ENCODE measurements around the gene ABHD1. TPM values are rescaled to one million over a fixed set of nuclear protein-coding genes. Genes with fewer than 3 reads are reported as not detected.
A peak's percentile ranks its signal among the peaks of the same experiment; 100 is the strongest.
"Not testable (repeated sequence)": the region's sequence is repeated elsewhere in the genome, so short reads cannot be mapped to it uniquely, and the experiment has no call there.

ABHD1 gene
- total RNA-seq, 1 donor from 2014 or later = 4.0 TPM

DNA sequence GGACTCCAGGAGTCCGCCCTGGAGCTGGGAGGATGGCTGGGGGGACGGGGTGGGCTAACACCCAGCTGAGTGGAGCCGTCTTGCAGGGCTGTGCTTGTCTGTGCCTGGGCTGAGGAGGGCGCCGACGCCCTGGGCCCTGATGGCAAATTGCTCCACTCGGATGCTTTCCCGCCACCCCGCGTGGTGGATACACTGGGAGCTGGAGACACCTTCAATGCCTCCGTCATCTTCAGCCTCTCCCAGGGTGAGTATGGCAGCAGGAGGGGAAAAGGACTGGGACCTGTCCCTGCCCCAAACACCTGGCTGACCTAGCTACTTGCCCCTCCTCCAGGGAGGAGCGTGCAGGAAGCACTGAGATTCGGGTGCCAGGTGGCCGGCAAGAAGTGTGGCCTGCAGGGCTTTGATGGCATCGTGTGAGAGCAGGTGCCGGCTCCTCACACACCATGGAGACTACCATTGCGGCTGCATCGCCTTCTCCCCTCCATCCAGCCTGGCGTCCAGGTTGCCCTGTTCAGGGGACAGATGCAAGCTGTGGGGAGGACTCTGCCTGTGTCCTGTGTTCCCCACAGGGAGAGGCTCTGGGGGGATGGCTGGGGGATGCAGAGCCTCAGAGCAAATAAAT, 24.2 kb upstream of the ABHD1 start:
- ATAC-seq (ENCODE audit: poor library complexity) (no peak), DNase-seq (no peak)
- intact Hi-C loops (cut with DNase I) = loop anchor here (5.0 kb wide), 1 partner anchor 93 kb away; no protein-coding TSS in a partner anchor

DNA sequence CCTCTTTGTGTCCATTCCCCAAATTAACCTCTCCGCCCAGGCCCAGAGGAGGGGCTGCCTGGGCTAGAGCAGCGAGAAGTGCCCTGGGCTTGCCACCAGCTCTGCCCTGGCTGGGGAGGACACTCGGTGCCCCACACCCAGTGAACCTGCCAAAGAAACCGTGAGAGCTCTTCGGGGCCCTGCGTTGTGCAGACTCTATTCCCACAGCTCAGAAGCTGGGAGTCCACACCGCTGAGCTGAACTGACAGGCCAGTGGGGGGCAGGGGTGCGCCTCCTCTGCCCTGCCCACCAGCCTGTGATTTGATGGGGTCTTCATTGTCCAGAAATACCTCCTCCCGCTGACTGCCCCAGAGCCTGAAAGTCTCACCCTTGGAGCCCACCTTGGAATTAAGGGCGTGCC, 23.6 kb upstream of the ABHD1 start:
- DNase-seq (no peak), ATAC-seq (ENCODE audit: poor library complexity) (no peak)
- intact Hi-C loops (cut with DNase I) = loop anchor here (5.0 kb wide), 1 partner anchor 177 kb away; the partner anchor contains the start of gene DNAJC5G

DNA sequence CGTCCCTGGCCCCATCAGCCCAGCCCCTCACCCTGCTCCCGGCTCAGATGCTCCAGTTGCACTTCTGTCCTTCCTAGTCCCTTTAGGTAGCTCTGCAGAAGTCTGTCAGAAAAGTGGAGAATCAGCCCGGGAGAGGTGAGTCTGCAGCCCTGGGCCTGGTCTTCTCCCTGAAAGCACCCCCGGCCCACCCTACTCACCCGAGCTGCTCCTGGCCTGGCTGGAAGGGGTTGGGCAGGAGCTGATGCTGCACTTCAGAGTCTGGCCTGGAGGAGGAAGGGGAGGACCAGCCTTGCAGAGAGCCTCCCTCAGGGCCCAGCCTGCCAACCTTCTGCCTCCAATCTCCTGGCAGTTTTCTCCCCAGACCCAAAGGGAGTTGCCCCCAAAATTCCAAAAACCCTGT, 21.3 kb upstream of the ABHD1 start:
- intact Hi-C loops (cut with DNase I) = loop anchor here (5.0 kb wide), 1 partner anchor 175 kb away; the partner anchor contains the start of gene DNAJC5G
- ATAC-seq (ENCODE audit: poor library complexity) = no peak
- no peak for DNase-seq

DNA sequence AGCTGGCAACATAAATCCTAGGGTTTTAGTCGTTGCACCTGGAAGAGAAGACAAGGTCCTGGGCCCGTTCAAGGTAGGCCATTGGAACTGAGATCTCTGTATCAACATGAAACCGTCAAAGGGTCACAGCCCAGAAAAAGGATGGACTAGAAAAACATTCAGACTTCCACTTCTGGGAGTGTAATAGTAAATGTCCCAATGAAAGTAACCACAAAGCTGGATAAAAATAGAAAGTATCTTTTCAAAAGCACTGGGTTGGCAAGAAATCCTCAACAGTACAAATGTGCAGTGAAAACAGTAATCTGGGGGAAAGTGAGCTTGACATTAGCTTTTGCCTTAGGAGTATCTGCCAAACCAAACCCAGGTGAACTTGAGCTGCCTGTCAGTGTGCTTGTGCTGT, 17.6 kb upstream of the ABHD1 start:
- ATAC-seq (ENCODE audit: poor library complexity) (no peak), DNase-seq (no peak)
- intact Hi-C loops (cut with DNase I) = no loop called here

DNA sequence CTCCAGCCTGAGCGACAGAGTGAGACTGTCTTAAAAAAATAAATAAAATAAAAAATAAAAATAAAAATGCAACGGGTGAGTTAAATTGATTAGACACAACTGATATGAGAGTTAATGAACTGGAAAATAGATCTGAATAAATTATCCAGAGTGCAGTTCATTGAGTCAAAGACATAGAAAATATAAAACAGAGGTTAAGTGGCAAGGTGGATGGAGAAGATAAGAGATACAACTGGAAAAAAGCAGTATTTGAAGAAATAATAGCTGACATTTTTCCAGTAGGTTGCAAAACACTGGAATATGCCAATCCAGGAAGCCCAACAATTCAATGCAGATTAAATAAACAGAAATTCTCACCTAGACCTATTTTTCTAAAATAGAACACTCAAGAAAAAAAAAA, 15.4 kb upstream of the ABHD1 start:
- DNase-seq (no peak), ATAC-seq (ENCODE audit: poor library complexity) (no peak)
- intact Hi-C loops (cut with DNase I) = no loop called here

DNA sequence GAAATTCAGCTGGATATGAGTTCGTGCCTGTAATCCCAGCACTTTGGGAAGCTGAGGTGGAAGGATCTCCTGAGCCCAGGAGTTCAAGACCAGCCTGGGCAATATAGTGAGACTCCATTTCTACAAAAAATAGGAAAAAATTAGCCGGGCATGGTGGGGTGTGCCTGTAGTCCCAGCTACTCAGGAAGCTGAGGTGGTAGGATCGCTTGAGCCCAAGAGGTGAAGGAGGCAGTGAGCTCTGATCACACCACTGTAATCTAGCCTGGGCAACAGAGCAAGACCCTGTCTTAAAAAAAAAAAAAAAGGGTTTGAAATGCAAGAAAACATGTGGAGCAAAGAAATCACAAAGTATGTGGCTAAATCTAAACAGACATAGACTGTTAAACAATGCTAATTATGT, 14.5 kb upstream of the ABHD1 start:
- intact Hi-C loops (cut with DNase I) = no loop called here
- ATAC-seq (ENCODE audit: poor library complexity) (no peak), DNase-seq (no peak)

DNA sequence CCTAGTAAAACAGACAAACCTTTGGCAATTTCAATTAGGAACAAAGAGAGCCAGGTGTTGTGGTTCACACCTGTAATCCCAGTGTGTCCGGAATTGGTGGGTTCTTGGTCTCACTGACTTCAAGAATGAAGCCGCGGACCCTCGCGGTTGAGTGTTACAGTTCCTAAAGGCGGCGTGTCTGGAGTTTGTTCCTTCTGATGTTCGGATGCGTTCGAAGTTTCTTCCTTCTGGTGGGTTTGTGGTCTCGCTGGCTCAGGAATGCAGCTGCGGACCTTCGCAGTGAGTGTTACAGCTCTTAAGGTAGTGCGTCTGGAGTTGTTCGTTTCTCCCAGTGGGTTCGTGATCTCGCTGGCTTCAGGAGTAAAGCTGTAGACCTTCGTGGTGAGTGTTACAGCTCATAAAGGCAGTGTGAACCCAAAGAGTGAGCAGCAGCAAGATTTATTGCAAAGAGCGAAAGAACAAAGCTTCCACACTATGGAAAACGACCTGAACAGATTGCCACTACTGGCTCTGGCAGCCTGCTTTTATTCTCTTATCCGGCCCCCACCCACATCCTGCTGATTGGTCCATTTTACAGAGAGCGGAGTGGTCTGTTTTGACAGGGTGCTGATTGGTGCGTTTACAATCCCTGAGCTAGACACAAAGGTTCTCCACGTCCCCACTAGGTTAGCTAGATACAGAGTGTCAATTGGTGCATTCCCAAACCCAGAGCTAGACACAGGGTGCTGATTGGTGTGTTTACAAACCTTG, 12.8 kb upstream of the ABHD1 start:
- intact Hi-C loops (cut with DNase I); DNase-seq; ATAC-seq (ENCODE audit: poor library complexity): not testable (repeated sequence)

DNA sequence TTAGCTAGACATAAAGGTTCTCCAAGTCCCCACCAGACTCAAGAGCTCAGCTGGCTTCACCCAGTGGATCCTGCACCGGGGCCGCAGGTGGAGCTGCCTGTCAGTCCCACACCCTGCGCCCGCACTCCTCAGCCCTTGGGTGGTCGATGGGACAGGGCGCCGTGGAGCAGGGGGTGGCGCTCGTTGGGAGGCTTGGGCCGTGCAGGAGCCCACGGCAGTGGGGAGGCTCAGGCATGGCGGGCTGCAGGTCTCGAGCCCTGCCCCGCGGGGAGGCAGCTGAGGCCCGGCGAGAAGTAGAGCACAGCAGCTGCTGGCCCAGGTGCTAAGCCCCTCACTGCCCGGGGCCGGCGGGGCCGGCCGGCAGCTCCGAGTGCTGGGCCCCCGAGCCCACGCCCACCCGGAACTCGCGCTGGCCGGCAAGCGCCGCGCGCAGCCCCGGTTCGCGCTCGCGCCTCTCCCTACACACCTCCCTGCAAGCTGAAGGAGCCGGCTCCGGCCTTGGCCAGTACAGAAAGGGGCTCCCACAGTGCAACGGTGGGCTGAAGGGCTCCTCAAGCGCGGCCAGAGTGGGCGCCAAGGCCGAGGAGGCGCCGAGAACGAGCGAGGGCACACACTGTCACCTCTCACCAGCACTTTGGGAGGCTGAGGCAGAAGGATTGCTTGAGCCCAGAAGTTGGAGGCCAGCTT, 12.1 kb upstream of the ABHD1 start:
- ATAC-seq (ENCODE audit: poor library complexity); DNase-seq; intact Hi-C loops (cut with DNase I): not testable (repeated sequence)

DNA sequence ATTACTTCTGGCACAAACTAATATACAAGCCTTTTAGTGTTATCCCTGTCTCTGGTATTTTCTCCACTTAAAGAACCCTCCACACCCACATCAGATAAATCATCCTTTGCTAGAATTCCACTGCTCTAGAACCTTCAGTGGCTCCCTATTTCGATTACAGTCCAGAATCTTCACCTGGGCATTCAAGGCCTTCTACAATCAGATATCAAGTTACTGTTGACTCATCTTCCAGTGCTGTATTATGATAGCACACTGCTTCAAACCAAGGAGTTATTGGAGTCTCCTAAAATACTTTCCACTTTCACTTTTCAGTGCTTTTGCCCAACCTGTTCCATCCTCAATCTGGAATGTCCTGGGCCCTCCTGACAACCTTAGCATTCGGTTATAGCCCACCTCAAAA, 8.1 kb upstream of the ABHD1 start:
- ATAC-seq (ENCODE audit: poor library complexity) = no peak
- intact Hi-C loops (cut with DNase I) = no loop called here
- DNase-seq = no peak

DNA sequence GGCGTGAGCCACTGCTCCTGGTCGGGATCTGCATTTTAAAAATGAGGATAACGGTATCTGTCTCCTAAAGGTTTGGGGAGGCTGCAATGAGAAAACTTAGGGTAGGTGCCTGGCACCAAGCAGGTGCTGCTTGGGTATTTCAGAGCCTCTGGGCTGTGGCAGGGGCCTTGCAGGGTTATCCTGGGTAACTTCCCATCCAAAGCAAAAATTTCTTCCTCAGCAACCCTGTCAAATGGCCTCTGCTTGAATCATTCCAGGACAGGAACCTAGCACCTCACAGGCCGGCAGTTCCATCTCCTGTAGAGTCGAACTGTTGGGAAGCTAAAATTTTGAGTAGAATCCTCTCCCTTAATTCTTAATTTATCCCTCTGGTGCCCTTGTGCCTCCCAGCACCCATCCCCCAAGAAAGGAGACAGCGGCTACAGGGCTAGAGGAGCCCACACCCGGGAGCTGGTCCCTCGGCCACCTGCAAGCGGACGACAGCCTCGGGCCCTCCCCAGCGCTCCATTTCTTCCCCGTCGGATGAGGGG, 5.6 kb upstream of the ABHD1 start:
- intact Hi-C loops (cut with DNase I) = no loop called here
- no peak for DNase-seq
- no peak for ATAC-seq (ENCODE audit: poor library complexity)

DNA sequence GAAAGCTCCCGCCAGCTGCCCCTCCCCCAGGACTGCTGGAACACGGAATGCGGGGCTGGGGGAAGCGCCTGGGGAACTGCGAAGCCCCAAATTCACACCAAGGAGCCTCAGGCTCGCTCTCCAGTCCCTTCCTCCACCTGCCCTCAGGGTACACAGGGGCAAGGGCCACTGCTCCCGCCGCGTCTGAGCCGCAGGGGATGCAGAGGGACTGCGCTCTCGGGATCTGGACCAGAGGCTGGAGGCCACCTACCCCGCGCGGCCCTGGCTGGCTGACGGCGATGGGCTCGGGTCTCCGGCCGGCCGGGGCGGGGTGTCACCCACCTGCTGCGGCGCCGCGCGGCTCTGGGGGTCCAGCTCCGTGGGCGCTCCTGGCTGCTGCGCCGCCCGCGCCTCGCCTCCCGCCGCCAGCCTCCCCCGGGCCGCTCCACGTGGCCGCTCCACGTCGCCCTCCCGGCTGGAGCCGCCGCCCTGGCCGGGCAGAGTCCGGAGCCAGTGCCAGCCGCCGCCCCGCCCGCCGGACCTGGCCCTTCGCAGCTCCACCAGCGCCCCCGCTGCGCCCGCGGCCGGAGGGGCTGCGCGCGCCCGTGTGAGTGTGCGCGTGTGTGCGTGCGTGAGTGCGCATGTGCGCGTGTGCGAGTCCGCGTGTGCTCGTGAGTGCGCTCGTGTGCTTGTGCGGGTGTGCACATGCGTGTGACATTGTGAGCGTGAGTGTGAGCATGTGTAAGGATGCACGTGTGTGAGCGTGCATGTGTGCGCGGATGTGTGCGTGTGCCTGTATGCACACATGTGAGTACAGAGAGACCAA, 4.9 kb upstream of the ABHD1 start, which contains the start of gene CGREF1:
Gene CGREF1, minus strand, starts transcription at position 604 of the 805 bp plus-strand sequence. CDS start 14,762 bp downstream, outside the sequence.
- DNase-seq = no peak
- ATAC-seq (ENCODE audit: poor library complexity) = no peak
- intact Hi-C loops (cut with DNase I) = no loop called here

DNA sequence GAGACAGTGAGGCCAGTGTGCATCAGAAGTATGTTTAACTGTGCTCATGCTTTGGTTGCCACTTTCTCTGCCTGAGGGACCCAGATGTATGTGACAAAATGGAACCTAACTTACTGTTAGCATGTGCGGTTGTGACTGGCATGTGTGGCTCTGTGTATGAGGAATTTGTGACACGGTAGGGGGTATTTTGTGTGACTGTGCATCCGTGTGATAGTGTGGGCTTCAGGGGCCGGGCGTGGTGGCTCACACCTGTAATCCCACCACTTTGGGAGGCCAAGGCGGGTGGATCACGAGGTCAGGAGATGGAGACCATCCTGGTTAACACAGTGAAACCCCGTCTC, 4.3 kb upstream of the ABHD1 start:
- DNase-seq; intact Hi-C loops (cut with DNase I); ATAC-seq (ENCODE audit: poor library complexity): not testable (repeated sequence)

DNA sequence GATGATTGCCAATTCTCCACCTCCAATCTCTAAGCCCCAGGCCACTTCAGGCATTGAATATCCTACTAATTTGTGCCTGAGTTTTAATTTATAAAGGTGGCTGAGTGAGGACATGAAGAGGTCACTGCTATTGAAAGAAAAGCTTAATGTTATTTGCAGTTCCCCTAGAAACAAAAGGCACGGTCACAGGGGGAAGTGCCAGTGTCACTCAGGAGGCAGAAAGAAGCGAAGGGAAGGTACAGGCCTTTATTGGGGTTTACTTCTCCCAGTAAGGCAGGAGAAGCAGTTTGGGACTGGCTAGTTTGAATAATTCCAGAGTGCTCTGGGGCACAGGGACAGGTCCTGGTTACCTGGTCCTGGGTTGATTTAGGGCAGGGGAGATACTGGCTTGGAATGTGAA, 1.7 kb upstream of the ABHD1 start:
- DNase-seq (no peak), ATAC-seq (ENCODE audit: poor library complexity) (no peak)
- intact Hi-C loops (cut with DNase I) = no loop called here

DNA sequence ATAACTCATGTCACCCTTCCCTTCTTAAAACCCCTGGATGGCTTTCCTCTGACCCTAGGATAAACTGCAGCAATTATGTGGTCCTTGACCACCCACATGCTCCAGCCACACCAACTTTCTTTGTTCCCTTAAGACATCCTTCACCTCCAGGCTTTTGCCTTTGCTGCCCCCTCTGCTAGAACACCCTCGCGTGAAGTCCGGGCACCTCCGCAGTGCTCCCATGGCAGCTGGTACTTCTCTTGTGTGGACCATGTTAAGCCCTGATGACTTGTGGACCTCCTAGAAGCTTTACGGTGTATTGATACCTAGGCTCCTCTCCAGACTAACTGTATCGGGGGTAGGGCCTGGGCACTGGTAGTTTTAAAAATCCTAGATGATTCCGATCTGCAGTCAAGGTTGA, 824 bp upstream of the ABHD1 start:
- no peak for ATAC-seq (ENCODE audit: poor library complexity)
- DNase-seq = no peak
- intact Hi-C loops (cut with DNase I) = no loop called here

DNA sequence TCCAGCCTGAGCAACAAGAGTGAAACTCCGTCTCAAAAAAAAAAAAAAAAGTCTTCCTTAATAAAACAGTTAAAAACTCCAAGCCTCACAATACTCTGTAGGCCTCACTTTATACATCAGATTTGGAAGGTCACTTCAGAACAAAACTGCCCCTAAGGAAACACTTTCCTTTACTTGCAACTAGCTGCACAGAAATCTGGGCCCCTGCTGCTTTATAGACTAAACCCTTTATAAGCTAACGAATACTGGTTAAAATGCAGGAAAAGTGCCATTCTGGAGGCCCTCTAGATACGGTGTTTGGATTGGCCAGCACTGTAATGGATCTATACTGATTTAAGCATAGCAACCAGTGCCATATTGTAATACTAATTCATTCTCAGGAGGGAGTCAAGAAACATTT, 1.5 kb downstream of the ABHD1 start:
- DNase-seq (no peak), ATAC-seq (ENCODE audit: poor library complexity) (no peak)
- intact Hi-C loops (cut with DNase I) = no loop called here

DNA sequence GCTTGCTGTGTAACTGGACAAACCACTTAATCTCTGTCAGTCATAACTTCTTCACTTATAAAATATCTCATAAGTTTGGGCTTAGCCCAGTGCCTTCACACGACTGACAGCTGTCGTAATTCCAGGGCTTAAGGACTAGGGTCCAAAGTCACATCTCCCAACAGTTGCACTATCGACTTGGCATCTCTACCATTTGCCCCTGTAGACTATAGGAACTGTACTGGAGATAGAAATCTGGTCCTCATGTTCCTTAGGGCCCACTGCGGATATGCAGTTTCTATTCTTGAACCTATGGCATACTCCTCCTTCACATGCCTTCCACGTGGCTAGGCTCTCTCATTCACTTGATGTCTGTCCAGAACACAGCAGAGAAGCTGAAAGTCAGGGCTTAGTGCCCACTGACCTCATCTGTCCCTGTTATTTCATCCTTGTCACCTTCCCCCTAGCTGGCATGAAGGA, 2.7 kb downstream of the ABHD1 start:
- peak; percentile 40 for ATAC-seq (ENCODE audit: poor library complexity)
- DNase-seq = no peak
- intact Hi-C loops (cut with DNase I) = no loop called here

DNA sequence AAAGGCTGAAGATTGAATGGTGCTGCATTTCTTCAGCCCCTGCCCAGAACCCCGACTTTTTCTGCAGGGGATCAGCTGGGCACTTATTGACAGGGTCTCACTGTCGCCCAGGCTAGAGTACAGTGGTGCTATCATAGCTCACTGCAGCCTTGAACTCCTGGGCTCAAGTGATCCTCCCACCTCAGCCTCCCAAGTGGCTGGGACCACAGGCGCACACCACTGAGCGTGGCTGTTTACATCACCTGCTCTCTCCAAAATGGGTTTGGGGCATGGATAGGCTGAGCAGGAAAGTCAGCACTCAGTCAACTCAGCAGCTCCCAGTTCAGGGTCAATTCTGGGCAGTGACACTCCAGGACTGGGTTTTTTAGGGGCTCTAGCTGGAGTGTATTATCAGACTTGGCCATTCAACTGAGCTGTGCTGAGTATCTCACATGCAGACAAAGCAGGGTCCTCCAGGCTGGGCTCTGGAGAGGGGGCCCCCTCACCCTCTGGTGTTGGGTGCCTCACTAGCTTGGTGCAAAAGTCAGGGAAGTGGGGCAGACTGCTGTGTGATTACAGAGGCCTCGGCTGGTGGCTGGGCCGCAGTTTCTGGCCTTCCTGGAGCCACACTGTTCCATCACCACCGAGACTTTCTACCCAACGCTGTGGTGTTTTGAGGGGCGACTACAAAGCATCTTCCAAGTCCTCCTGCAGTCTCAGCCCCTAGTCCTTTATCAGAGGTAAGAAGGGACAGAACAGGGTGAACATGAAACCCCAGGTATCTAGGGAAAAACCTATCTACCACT, 4.5 kb downstream of the ABHD1 start:
- intact Hi-C loops (cut with DNase I) = no loop called here
- DNase-seq (no peak), ATAC-seq (ENCODE audit: poor library complexity) (no peak)

Data from Right ventricle myocardium superior (tissue), 1 donor.